ENCODE data around the gene PPIF. TPM values are rescaled to one million over a fixed set of nuclear protein-coding genes. Genes with fewer than 3 reads are reported as not detected.
A peak's percentile ranks its signal among the peaks of the same experiment; 100 is the strongest.

PPIF gene
- total and polyA plus RNA-seq, 2 of the 13 experiments (the other 11 are each of a cell fraction or from before 2014, with no cell fraction given): 147 to 157 TPM

DNA sequence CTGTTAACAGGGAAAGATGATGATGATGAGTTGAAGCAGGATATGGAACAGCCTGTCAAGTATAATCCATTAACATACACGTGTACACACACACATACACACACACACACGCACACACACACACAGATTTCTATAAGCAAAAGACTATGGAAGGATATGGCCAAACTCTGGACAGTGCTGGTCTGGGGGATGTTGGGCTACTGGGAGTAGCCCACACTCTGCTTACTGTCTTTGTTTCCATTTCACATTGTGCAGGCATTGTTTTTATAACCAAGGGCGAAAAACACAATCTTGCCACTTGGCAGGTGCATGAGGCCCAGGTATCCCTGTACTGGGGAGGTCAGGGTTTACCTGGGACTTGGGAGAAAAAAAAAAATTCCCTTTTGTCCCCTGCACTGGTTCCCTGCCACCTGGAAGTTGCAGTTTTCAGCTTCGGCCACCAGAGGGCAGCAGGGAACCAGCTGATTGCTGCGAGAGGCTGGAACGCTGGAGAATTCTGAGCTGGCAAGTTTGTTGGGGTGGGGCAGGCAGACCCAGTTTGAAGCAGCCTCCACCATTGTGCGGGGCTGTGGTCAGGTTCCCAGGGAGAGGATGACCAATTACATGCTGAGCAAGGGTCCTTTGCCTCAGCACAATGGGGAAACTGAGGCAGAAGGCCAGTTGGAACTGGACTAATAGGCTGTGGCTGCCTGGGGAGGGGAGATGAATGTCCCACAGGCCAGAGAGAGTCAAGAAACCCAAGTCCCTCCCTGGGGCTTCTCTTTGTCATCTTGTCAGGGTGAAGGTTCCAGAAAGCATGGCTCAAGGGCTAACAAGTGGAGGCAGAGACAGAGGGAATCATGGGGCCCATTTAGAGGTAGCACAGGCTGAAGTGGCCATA is 27.3 kb downstream of the PPIF start (continued):
- TF ChIP-seq, protein P1, sequence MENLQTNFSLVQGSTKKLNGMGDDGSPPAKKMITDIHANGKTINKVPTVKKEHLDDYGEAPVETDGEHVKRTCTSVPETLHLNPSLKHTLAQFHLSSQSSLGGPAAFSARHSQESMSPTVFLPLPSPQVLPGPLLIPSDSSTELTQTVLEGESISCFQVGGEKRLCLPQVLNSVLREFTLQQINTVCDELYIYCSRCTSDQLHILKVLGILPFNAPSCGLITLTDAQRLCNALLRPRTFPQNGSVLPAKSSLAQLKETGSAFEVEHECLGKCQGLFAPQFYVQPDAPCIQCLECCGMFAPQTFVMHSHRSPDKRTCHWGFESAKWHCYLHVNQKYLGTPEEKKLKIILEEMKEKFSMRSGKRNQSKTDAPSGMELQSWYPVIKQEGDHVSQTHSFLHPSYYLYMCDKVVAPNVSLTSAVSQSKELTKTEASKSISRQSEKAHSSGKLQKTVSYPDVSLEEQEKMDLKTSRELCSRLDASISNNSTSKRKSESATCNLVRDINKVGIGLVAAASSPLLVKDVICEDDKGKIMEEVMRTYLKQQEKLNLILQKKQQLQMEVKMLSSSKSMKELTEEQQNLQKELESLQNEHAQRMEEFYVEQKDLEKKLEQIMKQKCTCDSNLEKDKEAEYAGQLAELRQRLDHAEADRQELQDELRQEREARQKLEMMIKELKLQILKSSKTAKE (CRISPR knock-in tag; IDR thresholded peaks at IDR 0.05; ENCODE audit: borderline replicate concordance): no peak
- TF ChIP-seq, protein P2, sequence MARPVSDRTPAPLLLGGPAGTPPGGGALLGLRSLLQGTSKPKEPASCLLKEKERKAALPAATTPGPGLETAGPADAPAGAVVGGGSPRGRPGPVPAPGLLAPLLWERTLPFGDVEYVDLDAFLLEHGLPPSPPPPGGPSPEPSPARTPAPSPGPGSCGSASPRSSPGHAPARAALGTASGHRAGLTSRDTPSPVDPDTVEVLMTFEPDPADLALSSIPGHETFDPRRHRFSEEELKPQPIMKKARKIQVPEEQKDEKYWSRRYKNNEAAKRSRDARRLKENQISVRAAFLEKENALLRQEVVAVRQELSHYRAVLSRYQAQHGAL (CRISPR knock-in tag; IDR thresholded peaks at IDR 0.05; ENCODE audit: not compliant biosample characterization): no peak
- TF ChIP-seq KDM5A (IDR thresholded peaks at IDR 0.05; ENCODE audit: borderline replicate concordance, low read length) (no peak), PRPF4 (IDR thresholded peaks at IDR 0.05; ENCODE audit: low read depth, low read length, poor library complexity, severe bottlenecking) (no peak), ZNF33A (CRISPR knock-in tag; IDR thresholded peaks at IDR 0.05; ENCODE audit: borderline replicate concordance) (no peak), ZNF761 (CRISPR knock-in tag; conservative IDR thresholded peaks at IDR 0.05) (no peak), KDM2A (CRISPR knock-in tag; IDR thresholded peaks at IDR 0.05; ENCODE audit: borderline replicate concordance, low read depth) (peak; percentile 33; the same call in 1 of the 2 replicates), FOXO1 (CRISPR knock-in tag; IDR thresholded peaks at IDR 0.05) (no peak), ZNF510 (CRISPR knock-in tag; IDR thresholded peaks at IDR 0.05; ENCODE audit: low read depth) (no peak), ESRRA (CRISPR knock-in tag; IDR thresholded peaks at IDR 0.05; ENCODE audit: low read depth) (peak; percentile 30; the same call in 1 of the 2 replicates), ZNF841 (CRISPR knock-in tag; IDR thresholded peaks at IDR 0.05; ENCODE audit: borderline replicate concordance) (no peak), KDM6A (CRISPR knock-in tag; IDR thresholded peaks at IDR 0.05; ENCODE audit: low read depth) (no peak), ZNF274 (CRISPR knock-in tag; IDR thresholded peaks at IDR 0.05) (0 out of 2 replicates have a peak, but pooled peaks have one; percentile 42), CBX2 (IDR thresholded peaks at IDR 0.05; ENCODE audit: low read depth, low read length) (no peak), CBX2 (CRISPR knock-in tag; IDR thresholded peaks at IDR 0.05; ENCODE audit: low read depth) (no peak), TSC22D2 (CRISPR knock-in tag; IDR thresholded peaks at IDR 0.05; ENCODE audit: borderline replicate concordance) (no peak), BORCS8-MEF2B (CRISPR knock-in tag; IDR thresholded peaks at IDR 0.05) (no peak), YEATS4 (CRISPR knock-in tag; IDR thresholded peaks at IDR 0.05; ENCODE audit: borderline replicate concordance) (no peak), ZFP90 (CRISPR knock-in tag; IDR thresholded peaks at IDR 0.05; ENCODE audit: borderline replicate concordance) (no peak), PLRG1 (conservative IDR thresholded peaks at IDR 0.05) (no peak), ZNF124 (CRISPR knock-in tag; IDR thresholded peaks at IDR 0.05) (no peak), ZNF10 (CRISPR knock-in tag; IDR thresholded peaks at IDR 0.05; ENCODE audit: borderline replicate concordance, low read depth) (no peak), NR1H2 (CRISPR knock-in tag; IDR thresholded peaks at IDR 0.05; ENCODE audit: borderline replicate concordance, low read depth) (no peak), ZSCAN12 (CRISPR knock-in tag; IDR thresholded peaks at IDR 0.05) (no peak)
- TF ChIP-seq, protein P3, sequence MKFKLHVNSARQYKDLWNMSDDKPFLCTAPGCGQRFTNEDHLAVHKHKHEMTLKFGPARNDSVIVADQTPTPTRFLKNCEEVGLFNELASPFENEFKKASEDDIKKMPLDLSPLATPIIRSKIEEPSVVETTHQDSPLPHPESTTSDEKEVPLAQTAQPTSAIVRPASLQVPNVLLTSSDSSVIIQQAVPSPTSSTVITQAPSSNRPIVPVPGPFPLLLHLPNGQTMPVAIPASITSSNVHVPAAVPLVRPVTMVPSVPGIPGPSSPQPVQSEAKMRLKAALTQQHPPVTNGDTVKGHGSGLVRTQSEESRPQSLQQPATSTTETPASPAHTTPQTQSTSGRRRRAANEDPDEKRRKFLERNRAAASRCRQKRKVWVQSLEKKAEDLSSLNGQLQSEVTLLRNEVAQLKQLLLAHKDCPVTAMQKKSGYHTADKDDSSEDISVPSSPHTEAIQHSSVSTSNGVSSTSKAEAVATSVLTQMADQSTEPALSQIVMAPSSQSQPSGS (CRISPR knock-in tag; IDR thresholded peaks at IDR 0.05): no peak

Data from HepG2 (cell line).